ENCODE measurements around the gene MFRP. TPM values are rescaled to one million over a fixed set of nuclear protein-coding genes. Genes with fewer than 3 reads are reported as not detected.
A peak's percentile ranks its signal among the peaks of the same experiment; 100 is the strongest.

The MFRP gene
- total RNA-seq, 1 donor from 2014 or later, result not detected

DNA sequence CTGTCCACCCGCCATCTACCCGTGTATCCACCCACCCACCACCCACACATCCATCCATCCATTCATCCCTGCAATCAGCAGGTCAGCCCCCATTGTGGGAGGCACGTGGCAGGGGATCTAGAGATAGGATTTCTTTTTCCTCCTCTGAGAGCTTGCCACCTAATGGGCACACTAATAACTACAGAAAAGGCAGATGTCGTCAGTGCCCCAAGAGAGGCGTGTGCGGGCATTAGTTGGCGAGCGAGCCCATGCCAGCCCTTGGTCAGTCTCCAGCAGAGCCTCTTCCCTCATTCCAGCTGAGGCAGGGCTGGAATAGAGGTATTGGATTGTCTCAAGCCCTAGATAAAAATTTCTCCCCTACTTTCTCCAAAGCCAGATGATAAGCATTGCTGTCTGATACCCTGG is 25.3 kb upstream of the MFRP start:
- Histone ChIP-seq H3K4me1 (ENCODE audit: insufficient read depth, low read length) (peaks cover 27% of the 10 kb centered on the region), H3K36me3 (ENCODE audit: insufficient read depth, low read length) (no peaks in the 10 kb centered on the region), H3K4me2 (ENCODE audit: low read length) (no peak overlapping the region), H3K79me2 (ENCODE audit: insufficient read depth, low read length) (no peaks in the 10 kb centered on the region), H3K4me3 (ENCODE audit: insufficient read depth, low read depth, low read length) (no peak overlapping the region), H4K20me1 (ENCODE audit: insufficient read depth, low read length) (no peaks in the 10 kb centered on the region), H3K27ac (ENCODE audit: low read depth, low read length) (no peak overlapping the region), H3K9ac (ENCODE audit: low read length) (no peak overlapping the region), H3K27me3 (ENCODE audit: insufficient read depth, low read length) (peaks cover 5% of the 10 kb centered on the region), H3K9me3 (ENCODE audit: insufficient read depth, low read depth, low read length) (no peaks in the 10 kb centered on the region), H2AFZ (ENCODE audit: low read depth, low read length) (no peak overlapping the region)
- peaks cover 18% of the 10 kb centered on the region for H3K4me1 Mint-ChIP-seq (ENCODE audit: low read depth, unreplicated experiment)
- H3K9me3 Mint-ChIP-seq (ENCODE audit: unreplicated experiment), result no peaks in the 10 kb centered on the region
- DNase-seq (ENCODE audit: low read depth) (no peak), FAIRE-seq (no peak)
- H3K27ac Mint-ChIP-seq (ENCODE audit: unreplicated experiment), result peak overlapping the region; percentile 8
- peaks cover 11% of the 10 kb centered on the region for H3K27me3 Mint-ChIP-seq (ENCODE audit: low read depth, unreplicated experiment)
- H3K36me3 Mint-ChIP-seq (ENCODE audit: low read depth, unreplicated experiment), result no peaks in the 10 kb centered on the region
- TF ChIP-seq, protein P1, sequence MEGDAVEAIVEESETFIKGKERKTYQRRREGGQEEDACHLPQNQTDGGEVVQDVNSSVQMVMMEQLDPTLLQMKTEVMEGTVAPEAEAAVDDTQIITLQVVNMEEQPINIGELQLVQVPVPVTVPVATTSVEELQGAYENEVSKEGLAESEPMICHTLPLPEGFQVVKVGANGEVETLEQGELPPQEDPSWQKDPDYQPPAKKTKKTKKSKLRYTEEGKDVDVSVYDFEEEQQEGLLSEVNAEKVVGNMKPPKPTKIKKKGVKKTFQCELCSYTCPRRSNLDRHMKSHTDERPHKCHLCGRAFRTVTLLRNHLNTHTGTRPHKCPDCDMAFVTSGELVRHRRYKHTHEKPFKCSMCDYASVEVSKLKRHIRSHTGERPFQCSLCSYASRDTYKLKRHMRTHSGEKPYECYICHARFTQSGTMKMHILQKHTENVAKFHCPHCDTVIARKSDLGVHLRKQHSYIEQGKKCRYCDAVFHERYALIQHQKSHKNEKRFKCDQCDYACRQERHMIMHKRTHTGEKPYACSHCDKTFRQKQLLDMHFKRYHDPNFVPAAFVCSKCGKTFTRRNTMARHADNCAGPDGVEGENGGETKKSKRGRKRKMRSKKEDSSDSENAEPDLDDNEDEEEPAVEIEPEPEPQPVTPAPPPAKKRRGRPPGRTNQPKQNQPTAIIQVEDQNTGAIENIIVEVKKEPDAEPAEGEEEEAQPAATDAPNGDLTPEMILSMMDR (IDR thresholded peaks at IDR 0.05; ENCODE audit: insufficient read depth, low read depth, low read length), result peak; percentile 10
- TF ChIP-seq EZH2 (IDR thresholded peaks at IDR 0.05; ENCODE audit: insufficient read depth, low read length), result no peak
- H3K4me3 Mint-ChIP-seq (ENCODE audit: unreplicated experiment), result no peak overlapping the region

DNA sequence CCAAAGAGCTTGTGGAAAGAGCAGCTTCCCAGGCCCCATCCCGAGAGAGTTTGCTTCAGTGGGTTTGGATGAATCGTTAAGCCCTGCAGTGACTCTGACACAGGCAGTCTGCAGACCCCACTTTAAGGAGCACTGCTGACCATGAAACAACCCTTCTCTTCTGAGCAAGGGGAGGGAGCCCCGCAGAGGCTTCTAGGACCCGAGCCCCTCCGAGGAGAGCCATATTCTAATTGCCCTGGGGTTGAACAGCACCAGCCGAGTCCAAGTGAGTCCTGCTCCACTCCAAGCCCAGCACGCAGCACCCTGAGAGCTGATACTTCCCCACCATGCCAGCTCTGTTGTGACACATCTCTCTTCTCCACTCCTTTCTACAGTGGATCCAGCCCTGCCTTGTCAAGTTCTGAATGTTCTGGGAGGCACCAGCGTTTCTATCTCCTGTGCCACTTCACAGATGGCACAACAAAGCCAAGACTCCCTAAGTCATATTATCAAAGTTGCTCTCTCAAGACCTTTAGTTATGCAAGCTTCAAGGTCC is 24.6 kb upstream of the MFRP start:
- Mint-ChIP-seq H3K4me1 (ENCODE audit: low read depth, unreplicated experiment) (peaks cover 14% of the 10 kb centered on the region), H3K27me3 (ENCODE audit: low read depth, unreplicated experiment) (peaks cover 11% of the 10 kb centered on the region), H3K27ac (ENCODE audit: unreplicated experiment) (no peak overlapping the region), H3K36me3 (ENCODE audit: low read depth, unreplicated experiment) (no peaks in the 10 kb centered on the region), H3K4me3 (ENCODE audit: unreplicated experiment) (no peak overlapping the region), H3K9me3 (ENCODE audit: unreplicated experiment) (no peaks in the 10 kb centered on the region)
- H3K36me3 ChIP-seq (ENCODE audit: insufficient read depth, low read length), result no peaks in the 10 kb centered on the region
- no peak overlapping the region for H3K9ac ChIP-seq (ENCODE audit: low read length)
- TF ChIP-seq, protein P1 (IDR thresholded peaks at IDR 0.05; ENCODE audit: insufficient read depth, low read depth, low read length), result no peak
- no peak for TF ChIP-seq EZH2 (IDR thresholded peaks at IDR 0.05; ENCODE audit: insufficient read depth, low read length)
- no peaks in the 10 kb centered on the region for H3K9me3 ChIP-seq (ENCODE audit: insufficient read depth, low read depth, low read length)
- FAIRE-seq (no peak), DNase-seq (ENCODE audit: low read depth) (no peak)
- no peak overlapping the region for H3K4me2 ChIP-seq (ENCODE audit: low read length)
- no peak overlapping the region for H3K27ac ChIP-seq (ENCODE audit: low read depth, low read length)
- H2AFZ ChIP-seq (ENCODE audit: low read depth, low read length), result no peak overlapping the region
- no peak overlapping the region for H3K4me3 ChIP-seq (ENCODE audit: insufficient read depth, low read depth, low read length)
- H4K20me1 ChIP-seq (ENCODE audit: insufficient read depth, low read length), result no peaks in the 10 kb centered on the region
- H3K27me3 ChIP-seq (ENCODE audit: insufficient read depth, low read length), result peaks cover 7% of the 10 kb centered on the region
- no peaks in the 10 kb centered on the region for H3K79me2 ChIP-seq (ENCODE audit: insufficient read depth, low read length)
- H3K4me1 ChIP-seq (ENCODE audit: insufficient read depth, low read length), result peaks cover 22% of the 10 kb centered on the region

DNA sequence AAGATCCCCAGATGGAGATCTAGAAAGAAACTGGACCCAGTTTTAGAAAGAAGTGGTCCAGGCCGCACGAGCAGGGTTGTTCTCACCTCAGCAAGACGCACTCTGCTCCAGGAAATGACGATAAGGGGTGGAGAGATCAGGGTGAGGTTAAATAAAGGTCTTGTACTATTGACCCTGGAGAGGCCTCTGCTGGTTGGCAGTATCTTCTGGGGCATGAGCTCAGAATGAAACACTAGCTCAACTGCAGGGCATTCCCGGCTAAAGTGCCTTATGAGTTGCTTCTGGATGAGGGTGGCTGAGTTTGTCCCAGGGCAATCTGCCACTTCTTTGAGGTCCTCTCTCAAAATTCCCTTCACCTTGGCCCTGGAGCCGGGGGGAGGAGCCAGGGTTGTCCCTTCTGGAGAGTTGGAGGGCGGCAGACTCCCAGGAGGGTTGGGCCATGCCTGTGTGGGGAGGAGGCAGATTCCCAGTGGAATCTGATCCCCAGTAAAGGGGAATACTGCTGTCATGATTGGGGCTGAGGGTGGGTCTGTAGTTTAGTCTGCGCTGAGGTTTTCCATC is 24.1 kb upstream of the MFRP start:
- peaks cover 16% of the 10 kb centered on the region for H3K4me1 ChIP-seq (ENCODE audit: insufficient read depth, low read length)
- no peak overlapping the region for H3K27ac Mint-ChIP-seq (ENCODE audit: unreplicated experiment)
- H3K4me1 Mint-ChIP-seq (ENCODE audit: low read depth, unreplicated experiment), result peaks cover 12% of the 10 kb centered on the region

More for the DNA sequence above, 24.1 kb upstream of the MFRP start:
- Mint-ChIP-seq H3K27me3 (ENCODE audit: low read depth, unreplicated experiment) (peaks cover 11% of the 10 kb centered on the region), H3K9me3 (ENCODE audit: unreplicated experiment) (no peaks in the 10 kb centered on the region), H3K4me3 (ENCODE audit: unreplicated experiment) (no peak overlapping the region), H3K36me3 (ENCODE audit: low read depth, unreplicated experiment) (no peaks in the 10 kb centered on the region)
- Histone ChIP-seq H3K4me2 (ENCODE audit: low read length) (no peak overlapping the region), H3K9me3 (ENCODE audit: insufficient read depth, low read depth, low read length) (no peaks in the 10 kb centered on the region), H2AFZ (ENCODE audit: low read depth, low read length) (no peak overlapping the region), H3K27ac (ENCODE audit: low read depth, low read length) (no peak overlapping the region), H4K20me1 (ENCODE audit: insufficient read depth, low read length) (no peaks in the 10 kb centered on the region), H3K27me3 (ENCODE audit: insufficient read depth, low read length) (peaks cover 8% of the 10 kb centered on the region), H3K79me2 (ENCODE audit: insufficient read depth, low read length) (no peaks in the 10 kb centered on the region), H3K9ac (ENCODE audit: low read length) (no peak overlapping the region), H3K4me3 (ENCODE audit: insufficient read depth, low read depth, low read length) (no peak overlapping the region), H3K36me3 (ENCODE audit: insufficient read depth, low read length) (no peaks in the 10 kb centered on the region)
- no peak for FAIRE-seq
- no peak for DNase-seq (ENCODE audit: low read depth)
- TF ChIP-seq, protein P1 (IDR thresholded peaks at IDR 0.05; ENCODE audit: insufficient read depth, low read depth, low read length), result no peak
- TF ChIP-seq EZH2 (IDR thresholded peaks at IDR 0.05; ENCODE audit: insufficient read depth, low read length), result no peak

All from astrocyte (in vitro differentiated cells and primary cell).